ENCODE results near the gene CUBN.

The CUBN gene

GRCh38 chr10:17041626-17042520 is 87.7 kb downstream of the CUBN start:
- DNase-seq: no peak

DNA sequence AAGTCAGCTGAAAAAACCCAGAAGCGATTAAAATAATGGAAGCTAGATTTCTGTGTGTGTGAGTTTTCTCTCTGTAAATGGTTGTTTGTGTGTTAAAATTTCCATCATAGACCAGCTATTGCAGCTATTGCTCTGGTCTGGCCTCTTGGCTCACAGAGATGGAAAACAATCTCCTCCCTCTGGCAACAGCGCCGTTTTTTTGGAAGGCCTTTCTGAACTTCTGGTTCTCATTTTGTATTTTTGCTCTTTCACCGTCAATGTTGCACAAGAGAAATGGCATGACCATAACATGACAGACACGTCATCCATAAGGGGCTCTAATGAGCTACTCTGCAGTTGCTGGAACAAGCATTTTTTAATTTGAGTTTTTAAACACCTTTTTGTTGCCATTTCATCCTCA is 91.0 kb downstream of the CUBN start:
- DNase-seq: no peak

GRCh38 chr10:17037910-17038309 is 91.7 kb downstream of the CUBN start:
- no peak for DNase-seq

GRCh38 chr10:17035446-17035845 is 94.2 kb downstream of the CUBN start:
- DNase-seq: no peak

- DNase-seq: no peak
Observed at GRCh38 chr10:17033529-17034260, 95.9 kb downstream of the CUBN start.

DNA sequence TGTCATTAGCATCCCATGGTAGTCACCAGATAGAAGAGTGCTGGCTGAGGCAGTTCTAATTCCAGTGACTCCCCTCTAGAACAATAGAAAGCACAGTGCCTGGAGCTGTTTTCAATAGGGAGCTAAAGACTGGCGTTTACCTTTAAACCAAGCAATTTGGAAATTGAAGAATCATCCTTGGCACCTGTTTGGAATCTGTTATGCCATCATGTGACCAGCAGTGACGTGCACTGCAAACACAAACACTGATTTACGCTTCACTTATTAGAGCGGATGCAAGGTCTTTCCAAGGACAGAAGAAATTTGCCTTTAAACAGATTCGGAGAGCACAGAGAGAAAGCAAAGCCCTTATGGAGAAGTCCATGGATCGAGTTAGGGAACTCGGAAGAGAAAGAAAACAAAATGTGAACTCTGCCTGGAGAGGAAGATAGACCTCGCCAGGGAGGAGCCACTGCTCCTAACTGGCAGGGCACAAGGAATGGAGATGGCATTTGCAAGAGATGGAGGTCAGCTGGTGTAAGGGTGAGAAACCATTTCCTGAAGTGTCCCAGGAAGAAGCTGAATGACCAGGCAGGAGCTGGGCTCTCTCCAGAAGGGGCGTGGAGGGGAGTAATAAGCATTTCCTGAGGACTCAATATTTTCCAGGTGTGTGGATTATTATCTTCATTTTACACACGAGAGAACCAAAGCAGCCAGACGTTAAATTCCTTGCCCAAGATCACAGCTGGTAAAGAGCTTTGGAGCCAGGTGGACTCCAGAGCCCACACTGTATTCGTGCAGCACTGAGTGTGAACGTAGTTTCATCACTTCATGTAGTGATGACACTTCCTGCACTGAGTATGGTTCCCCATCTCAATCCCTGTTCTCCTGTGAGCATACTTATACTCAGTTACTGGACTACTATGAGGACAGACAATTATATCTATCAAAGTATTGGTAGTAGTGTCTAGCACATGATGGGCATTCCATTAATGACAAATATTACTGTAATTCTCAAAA is 97.7 kb downstream of the CUBN start:
- no peak for DNase-seq

DNA sequence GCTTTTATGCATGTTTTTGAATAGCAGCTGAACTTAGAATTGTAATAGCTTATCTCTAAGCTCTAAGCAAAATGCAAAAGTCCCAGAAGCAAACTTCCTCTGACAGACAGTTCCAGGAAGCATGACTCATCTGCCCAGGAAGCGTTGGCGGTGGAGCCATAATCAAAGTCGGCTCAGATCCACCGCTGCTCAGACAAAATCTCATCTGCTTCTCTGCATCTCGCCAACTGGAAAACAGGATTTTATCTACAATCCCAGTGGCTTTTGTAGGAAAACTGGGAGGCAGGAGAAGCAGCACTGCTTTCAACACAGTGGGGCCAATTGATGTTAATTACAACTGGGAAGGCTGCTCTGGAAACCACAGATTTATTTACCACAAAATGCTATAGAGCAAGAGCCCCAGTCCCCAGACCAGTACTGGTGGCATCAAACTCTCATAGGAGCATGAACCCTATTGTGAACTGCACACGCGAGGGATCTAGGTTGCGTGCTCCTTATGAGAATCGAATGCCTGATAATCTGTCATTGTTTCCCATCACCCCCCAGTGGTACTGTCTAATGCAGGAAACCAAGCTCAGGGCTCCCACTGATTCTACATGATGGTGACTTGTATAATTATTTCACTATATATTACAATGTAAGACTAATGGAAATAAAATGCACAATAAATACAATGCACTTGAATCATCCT is 99.9 kb downstream of the CUBN start:
- DNase-seq: peak in 44 of 58 donors; percentile 1 to 72 (median 26)

DNA sequence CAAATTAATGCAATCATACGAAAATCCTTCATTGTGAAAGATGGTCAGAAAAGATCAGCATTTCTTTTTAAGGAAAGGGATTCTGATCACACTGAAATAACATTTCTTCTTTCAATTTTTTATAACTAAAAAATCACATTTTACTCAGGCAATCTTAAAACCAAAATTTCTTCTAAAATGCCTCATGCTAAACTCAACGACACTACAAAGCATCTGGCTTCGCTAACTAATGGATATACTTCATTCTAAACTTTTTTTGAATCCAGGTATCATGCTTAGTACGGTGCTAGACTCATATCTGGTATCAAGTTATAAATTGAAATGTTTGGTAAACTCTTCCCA is 100.4 kb downstream of the CUBN start:
- no peak for DNase-seq

GRCh38 chr10:17028798-17029197 is 100.8 kb downstream of the CUBN start:
- DNase-seq: no peak

- no peak for DNase-seq
Observed at GRCh38 chr10:17026686-17027485, 102.7 kb downstream of the CUBN start.

DNA sequence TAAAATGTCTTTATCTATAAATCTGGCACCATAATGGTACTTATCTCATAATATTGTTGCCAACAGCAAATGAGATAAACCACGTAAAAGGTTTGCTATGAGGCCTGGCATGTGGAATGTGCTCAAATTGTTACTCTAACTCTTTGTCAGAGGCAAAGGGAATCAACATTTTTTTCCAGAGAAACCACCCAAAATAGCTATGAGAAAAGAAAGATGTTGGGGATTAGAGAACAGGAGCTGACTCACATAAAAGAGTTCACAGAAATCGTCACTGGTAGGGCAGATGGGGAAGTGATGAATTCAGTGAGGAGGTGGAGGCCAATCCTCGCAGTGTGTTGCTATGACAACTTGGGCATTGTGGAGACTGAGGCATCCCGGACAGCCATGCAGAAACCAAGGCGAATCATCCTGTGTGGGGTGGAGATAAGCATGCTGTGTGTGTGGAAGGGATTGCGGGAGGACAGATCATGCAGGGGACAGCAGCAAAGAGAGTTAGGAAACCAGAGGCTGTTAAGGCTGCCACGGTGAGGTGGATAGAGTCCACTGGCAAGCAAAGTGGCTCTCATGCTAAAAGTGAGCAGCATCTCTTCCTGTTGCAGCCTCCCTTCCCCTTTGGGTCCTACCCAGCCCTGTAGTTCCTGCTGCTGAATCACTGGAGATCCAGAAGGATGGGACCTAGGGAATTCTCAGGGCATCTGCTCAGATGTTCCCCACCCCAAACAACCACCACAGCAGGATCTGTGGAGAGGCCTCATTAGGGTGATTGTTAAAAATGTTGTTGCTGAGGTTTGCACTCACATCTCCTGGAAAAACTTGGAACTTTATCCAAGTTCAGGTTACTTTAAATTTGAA is 103.9 kb downstream of the CUBN start:
- DNase-seq: peak in 38 of 58 donors; percentile 4 to 71 (median 25)

GRCh38 chr10:17024461-17024860 is 105.2 kb downstream of the CUBN start:
- no peak for DNase-seq

GRCh38 chr10:17023386-17024298 is 106.0 kb downstream of the CUBN start:
- DNase-seq: no peak

DNA sequence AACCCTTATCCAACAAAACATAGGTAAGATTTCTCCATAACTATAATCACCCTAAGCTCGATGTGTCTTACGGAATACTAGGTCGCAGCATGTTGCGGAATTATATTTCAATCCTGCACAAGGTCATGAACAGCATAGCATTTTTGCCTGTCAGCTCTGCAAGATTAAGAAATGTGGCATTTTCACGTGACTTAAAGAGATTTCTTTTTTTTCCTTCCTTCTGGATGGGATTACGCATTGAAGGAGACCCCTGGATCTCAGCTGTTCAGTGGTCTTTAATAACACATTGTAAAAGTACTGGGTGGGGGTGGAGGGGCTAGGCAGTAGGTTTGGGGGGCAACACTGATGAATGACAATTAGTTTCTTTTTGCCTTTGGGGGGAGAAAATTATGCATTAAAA is 106.7 kb downstream of the CUBN start:
- no peak for DNase-seq

DNA sequence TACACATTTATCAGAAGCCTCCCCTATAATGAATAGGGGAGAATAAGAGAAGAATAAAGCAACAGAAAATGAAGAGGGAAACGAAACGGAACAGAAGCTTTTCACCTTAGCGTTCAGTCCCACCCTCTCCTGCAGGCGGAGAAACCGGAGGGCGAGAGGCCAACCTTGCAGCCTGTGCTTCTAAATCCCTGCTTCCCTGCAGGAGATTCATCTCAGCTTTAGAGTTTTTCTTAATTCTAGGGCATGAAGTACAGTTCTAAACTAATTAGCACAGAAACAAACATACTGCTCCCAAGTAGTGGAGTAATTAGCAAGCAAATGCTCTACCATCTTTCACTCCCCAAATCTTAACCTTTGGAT is 107.2 kb downstream of the CUBN start:
- DNase-seq: no peak

DNA sequence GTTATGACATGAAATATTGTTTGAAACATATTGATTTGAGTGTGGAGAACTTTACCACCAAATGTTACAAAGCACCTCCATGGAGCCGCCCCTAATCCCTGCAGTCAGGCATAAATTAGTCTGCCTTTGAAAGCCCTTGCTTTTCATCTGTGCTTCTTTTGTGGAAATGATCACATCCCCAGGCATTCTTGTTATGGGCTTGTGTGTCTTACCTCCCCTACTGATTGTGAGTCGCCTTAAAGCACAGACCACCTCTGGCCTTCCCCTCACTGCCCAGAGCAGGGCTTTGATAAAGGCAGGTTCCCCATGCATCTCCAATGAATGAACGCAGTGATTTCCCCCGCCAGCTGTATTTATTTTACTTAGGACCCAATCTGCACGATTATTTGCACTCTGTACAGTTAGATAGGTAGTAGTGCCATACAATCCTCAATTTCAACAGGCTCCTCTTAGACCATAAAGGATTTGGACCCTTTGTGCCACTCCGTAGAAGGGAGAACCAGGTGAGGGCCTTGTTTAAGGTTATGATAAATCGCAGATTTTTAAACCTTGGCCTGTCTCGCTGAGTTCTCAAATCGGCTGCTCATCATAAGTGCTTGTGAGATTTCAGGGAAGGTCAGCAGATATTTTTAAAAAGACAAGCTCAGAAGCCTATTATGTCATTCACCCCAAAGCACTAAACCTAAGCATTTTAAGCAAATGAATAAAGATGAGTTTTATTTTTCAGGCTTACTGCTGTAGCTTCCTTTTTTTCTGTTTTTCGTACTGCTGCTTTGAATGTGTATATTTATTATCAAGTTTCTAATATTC is 107.8 kb downstream of the CUBN start:
- DNase-seq: no peak

DNA sequence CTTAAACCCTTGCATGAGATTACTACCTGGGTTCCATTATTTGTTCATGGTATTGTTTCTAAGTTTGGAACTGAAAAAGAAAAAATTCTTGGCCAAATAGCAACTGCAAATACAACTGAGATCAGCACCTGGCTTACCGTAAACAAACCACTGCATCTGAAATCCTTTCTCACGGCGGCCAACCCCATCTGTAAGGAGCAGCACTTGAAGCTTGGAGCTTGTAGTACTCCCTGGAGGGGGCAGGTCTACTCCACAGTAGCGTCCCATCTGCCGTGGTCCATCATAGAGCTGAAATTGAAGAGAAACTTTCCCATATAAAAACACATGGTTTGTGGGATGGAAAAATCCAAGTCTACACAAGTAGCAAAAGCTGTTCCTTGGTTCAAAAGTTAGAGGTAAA is 109.9 kb downstream of the CUBN start:
- no peak for DNase-seq

All from anterior cingulate cortex (tissue), 58 donors.